IgD-negative memory B cell (primary cell): ENCODE measurements around the gene MYO10. TPM values are rescaled to one million over a fixed set of nuclear protein-coding genes. Genes with fewer than 3 reads are reported as not detected.

Experiments
- H3K27ac Mint-ChIP-seq, 3 donors: one replicate each; pipeline ENCODE4 v1.8.0; 2020 to 2022; ENCODE audit warnings: mild to moderate bottlenecking in 3 of 3, mixed read lengths in 3 of 3, moderate library complexity in 1 of 3
- H3K27me3 Mint-ChIP-seq: one replicate; pipeline ENCODE4 v1.8.0; 2021; ENCODE audit warnings: mixed read lengths
- H3K36me3 Mint-ChIP-seq: one replicate; pipeline ENCODE4 v1.8.0; 2020; ENCODE audit warnings: mild to moderate bottlenecking, mixed read lengths
- H3K4me1 Mint-ChIP-seq, 3 donors: one replicate each; pipeline ENCODE4 v1.8.0; 2020 to 2022; ENCODE audit warnings: mixed read lengths in 3 of 3, mild to moderate bottlenecking in 1 of 3
- H3K4me3 Mint-ChIP-seq, 4 donors: one replicate each; pipeline ENCODE4 v1.8.0; 2020 to 2022; ENCODE audit warnings: mild to moderate bottlenecking in 4 of 4, mixed read lengths in 4 of 4, moderate library complexity in 3 of 4
- H3K9me3 Mint-ChIP-seq, 3 donors: one replicate each; pipeline ENCODE4 v1.8.0; 2020 to 2021; ENCODE audit warnings: mixed read lengths in 3 of 3, mild to moderate bottlenecking in 1 of 3
- polyA plus RNA-seq: library from polyadenylated mRNA; unstranded; fragments of 300-500 nt; fragmentation: Illumina TruSeq; gene quantifications from one replicate; pipeline ENCODE4 v1.2.3, GENCODE V29; 2021

The MYO10 gene
- polyA plus RNA-seq, 1 donor from 2014 or later, result not detected

GRCh38 chr5:16894236-16895057, 41.6 kb downstream of the MYO10 start:
- Mint-ChIP-seq H3K9me3 (peaks cover 0 to 2% (median 0%) of the 10 kb centered on the region in 3 donors), H3K27me3 (no peaks in the 10 kb centered on the region), H3K27ac (no peak overlapping the region), H3K36me3 (no peaks in the 10 kb centered on the region), H3K4me1 (no peaks in the 10 kb centered on the region), H3K4me3 (no peak overlapping the region)

DNA sequence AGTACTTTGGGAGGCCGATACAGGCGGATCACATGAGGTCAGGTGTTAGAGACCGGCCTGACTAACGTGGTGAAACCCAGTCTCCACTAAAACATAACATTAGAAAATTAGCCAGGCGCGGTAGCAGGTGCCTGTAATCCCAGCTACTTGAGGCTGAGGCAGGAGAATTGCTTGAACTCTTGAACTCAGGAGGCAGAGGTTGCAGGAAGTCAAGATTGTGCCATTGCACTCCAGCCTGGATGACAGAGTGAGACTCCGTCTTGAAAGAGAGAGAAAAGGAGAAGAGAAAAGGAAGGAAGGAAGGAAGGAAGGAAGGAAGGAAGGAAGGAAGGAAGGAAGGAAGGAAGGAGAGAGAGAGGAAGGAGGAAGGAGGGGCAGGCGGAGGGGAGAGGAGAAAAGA, 45.1 kb downstream of the MYO10 start:
- Mint-ChIP-seq H3K4me1 (no peaks in the 10 kb centered on the region), H3K27ac (no peak overlapping the region)

DNA sequence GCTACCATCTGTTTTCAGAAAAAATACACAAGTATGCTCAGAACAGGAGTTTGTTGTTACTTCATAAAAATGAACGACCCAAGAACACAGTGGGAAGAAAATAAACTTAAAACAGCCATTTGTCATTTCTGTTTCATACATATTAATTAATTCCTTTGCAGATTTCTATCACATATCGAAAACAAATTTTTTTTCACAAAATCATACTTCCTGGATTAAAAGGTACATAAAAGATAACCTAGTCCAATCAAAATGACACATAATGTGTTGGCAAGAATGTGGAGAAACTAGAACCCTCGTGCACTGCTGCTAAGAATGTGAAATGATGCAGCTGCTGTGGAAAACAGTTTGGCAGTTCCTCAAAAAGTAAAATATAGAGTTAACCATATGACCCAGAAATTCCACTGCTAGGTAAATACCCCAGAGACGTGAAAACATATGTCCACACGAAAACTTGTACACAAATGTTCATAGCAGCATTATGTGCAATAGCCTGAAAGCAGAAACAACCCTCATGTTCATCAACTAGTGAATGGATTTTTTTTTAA, 46.0 kb downstream of the MYO10 start:
- no peaks in the 10 kb centered on the region for H3K27me3 Mint-ChIP-seq
- H3K4me1 Mint-ChIP-seq, result no peaks in the 10 kb centered on the region
- no peak overlapping the region for H3K27ac Mint-ChIP-seq
- no peak overlapping the region for H3K4me3 Mint-ChIP-seq
- no peaks in the 10 kb centered on the region for H3K36me3 Mint-ChIP-seq
- peaks cover 0 to 4% (median 0%) of the 10 kb centered on the region in 3 donors for H3K9me3 Mint-ChIP-seq

More for the DNA sequence above, 45.1 kb downstream of the MYO10 start:
- no peak overlapping the region for H3K4me3 Mint-ChIP-seq
- H3K27me3 Mint-ChIP-seq, result no peaks in the 10 kb centered on the region
- H3K9me3 Mint-ChIP-seq, result peaks cover 0 to 4% (median 0%) of the 10 kb centered on the region in 3 donors
- no peaks in the 10 kb centered on the region for H3K36me3 Mint-ChIP-seq

- Mint-ChIP-seq H3K27me3 (no peaks in the 10 kb centered on the region), H3K27ac (peak overlapping the region in 1 of 3 donors; percentile 82), H3K4me3 (no peak overlapping the region), H3K36me3 (no peaks in the 10 kb centered on the region), H3K4me1 (no peaks in the 10 kb centered on the region), H3K9me3 (peaks cover 0 to 4% (median 0%) of the 10 kb centered on the region in 3 donors)
Observed at GRCh38 chr5:16889203-16889971, 46.7 kb downstream of the MYO10 start.

DNA sequence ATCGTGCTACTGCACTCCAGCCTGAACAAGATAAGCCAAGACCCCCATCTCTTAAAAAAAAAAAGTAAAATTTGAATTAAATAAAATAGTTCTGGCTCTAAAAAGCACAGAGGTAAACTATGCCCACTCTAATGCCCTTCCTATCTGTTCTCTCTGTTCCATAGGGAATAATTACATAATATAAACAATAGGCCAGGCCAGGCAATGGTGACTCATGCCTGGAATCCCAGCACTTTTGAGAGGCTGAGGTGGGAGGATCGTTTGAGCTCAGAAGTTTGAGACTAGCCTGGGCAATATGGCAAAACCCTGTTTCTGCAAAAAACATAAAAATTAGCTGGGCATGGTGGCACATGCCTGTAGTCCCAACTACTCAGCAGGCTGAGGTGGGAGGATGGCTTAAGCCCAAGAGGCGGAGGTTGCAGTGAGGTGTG, 47.4 kb downstream of the MYO10 start:
- Mint-ChIP-seq H3K36me3 (no peaks in the 10 kb centered on the region), H3K4me1 (no peaks in the 10 kb centered on the region), H3K9me3 (peaks cover 0 to 4% (median 0%) of the 10 kb centered on the region in 3 donors), H3K4me3 (no peak overlapping the region), H3K27ac (no peak overlapping the region), H3K27me3 (no peaks in the 10 kb centered on the region)

GRCh38 chr5:16886793-16887345, 49.2 kb downstream of the MYO10 start:
- Mint-ChIP-seq H3K27ac (no peak overlapping the region), H3K9me3 (peaks cover 0 to 4% (median 0%) of the 10 kb centered on the region in 3 donors), H3K4me1 (no peaks in the 10 kb centered on the region), H3K4me3 (no peak overlapping the region), H3K36me3 (no peaks in the 10 kb centered on the region), H3K27me3 (peaks cover 2% of the 10 kb centered on the region)

DNA sequence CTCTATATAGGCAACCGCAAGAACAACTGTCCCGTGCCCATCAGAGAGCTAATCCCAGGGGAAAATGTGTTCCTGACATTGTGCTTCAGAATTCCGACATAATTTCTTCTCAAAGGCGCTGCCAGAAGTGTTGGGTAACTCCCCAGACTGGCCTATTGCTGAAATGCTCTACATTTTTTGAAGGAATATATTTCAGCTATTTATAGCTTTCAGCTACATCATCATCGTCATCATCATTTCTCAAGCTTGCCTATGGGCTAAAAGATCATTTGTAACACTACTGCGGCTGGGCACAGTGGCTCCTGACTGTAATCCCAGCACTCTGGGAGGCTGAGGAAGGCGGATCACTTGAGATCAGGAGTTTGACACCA, 49.7 kb downstream of the MYO10 start:
- H3K27me3 Mint-ChIP-seq, result peaks cover 2% of the 10 kb centered on the region
- H3K27ac Mint-ChIP-seq, result no peak overlapping the region
- no peak overlapping the region for H3K4me3 Mint-ChIP-seq
- no peaks in the 10 kb centered on the region for H3K36me3 Mint-ChIP-seq
- peaks cover 0 to 4% (median 0%) of the 10 kb centered on the region in 3 donors for H3K9me3 Mint-ChIP-seq
- H3K4me1 Mint-ChIP-seq, result no peaks in the 10 kb centered on the region

- Mint-ChIP-seq H3K4me1 (no peaks in the 10 kb centered on the region), H3K4me3 (peak overlapping the region in 1 of 4 donors; percentile 41), H3K27me3 (peaks cover 2% of the 10 kb centered on the region), H3K27ac (no peak overlapping the region), H3K36me3 (no peaks in the 10 kb centered on the region), H3K9me3 (peaks cover 0 to 4% (median 0%) of the 10 kb centered on the region in 3 donors)
Observed at GRCh38 chr5:16885635-16886365, 50.3 kb downstream of the MYO10 start.

DNA sequence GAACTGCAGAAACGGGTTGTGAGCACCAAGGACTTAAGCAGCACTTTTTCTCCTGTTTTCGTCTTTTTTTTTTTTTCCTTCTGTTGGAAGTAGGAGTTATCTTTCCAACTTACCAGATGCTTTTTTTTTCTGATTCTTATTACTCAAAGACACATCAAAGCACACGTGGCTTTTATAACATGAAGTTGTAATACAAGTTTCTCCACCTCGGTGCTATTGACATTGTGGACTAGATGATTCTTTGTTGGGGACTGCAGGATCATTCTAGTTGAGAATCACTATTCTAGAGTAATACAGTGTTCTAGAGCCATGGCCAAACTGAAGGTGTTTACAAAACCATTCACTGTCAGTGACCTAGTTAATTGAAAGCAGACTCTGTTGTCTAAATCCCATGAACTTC, 51.5 kb downstream of the MYO10 start:
- H3K36me3 Mint-ChIP-seq, result no peaks in the 10 kb centered on the region
- H3K9me3 Mint-ChIP-seq, result peaks cover 0 to 4% (median 0%) of the 10 kb centered on the region in 3 donors

DNA sequence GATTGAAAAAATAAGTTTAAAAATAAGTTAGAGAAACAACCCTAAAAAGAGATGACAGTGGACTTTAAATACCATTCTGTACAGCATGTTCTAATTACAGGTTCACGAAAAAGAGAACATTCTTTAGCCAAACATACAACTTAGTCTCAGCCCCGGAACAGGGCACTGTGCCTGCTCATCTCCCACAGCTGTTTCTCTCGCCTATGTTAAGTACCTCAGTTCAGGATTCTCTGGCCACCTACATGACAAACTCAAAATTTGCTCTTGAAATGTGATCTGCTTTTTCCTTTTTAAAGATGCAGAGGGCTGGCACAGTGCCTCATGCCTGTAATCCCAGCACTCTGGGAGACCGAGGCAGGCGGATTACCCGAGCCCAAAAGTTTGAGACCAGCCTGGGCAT, 52.3 kb downstream of the MYO10 start:
- no peaks in the 10 kb centered on the region for H3K36me3 Mint-ChIP-seq
- no peak overlapping the region for H3K4me3 Mint-ChIP-seq

More for the DNA sequence above, 51.5 kb downstream of the MYO10 start:
- no peak overlapping the region for H3K4me3 Mint-ChIP-seq
- no peaks in the 10 kb centered on the region for H3K4me1 Mint-ChIP-seq
- H3K27ac Mint-ChIP-seq, result no peak overlapping the region
- peaks cover 2% of the 10 kb centered on the region for H3K27me3 Mint-ChIP-seq

GRCh38 chr5:16883176-16883575, 52.9 kb downstream of the MYO10 start:
- Mint-ChIP-seq H3K9me3 (peaks cover 0 to 2% (median 0%) of the 10 kb centered on the region in 3 donors), H3K4me1 (no peaks in the 10 kb centered on the region), H3K27ac (no peak overlapping the region), H3K36me3 (no peaks in the 10 kb centered on the region), H3K4me3 (no peak overlapping the region), H3K27me3 (peaks cover 2% of the 10 kb centered on the region)

More for the DNA sequence above, 52.3 kb downstream of the MYO10 start:
- Mint-ChIP-seq H3K9me3 (peaks cover 0 to 2% (median 0%) of the 10 kb centered on the region in 3 donors), H3K4me1 (no peaks in the 10 kb centered on the region), H3K27ac (no peak overlapping the region), H3K27me3 (peaks cover 2% of the 10 kb centered on the region)

- no peaks in the 10 kb centered on the region for H3K36me3 Mint-ChIP-seq
- H3K9me3 Mint-ChIP-seq, result no peaks in the 10 kb centered on the region
- no peaks in the 10 kb centered on the region for H3K4me1 Mint-ChIP-seq
- no peak overlapping the region for H3K4me3 Mint-ChIP-seq
- no peak overlapping the region for H3K27ac Mint-ChIP-seq
- peaks cover 2% of the 10 kb centered on the region for H3K27me3 Mint-ChIP-seq
Observed at GRCh38 chr5:16881251-16881650, 54.8 kb downstream of the MYO10 start.

- H3K4me3 Mint-ChIP-seq, result no peak overlapping the region
- no peaks in the 10 kb centered on the region for H3K9me3 Mint-ChIP-seq
- H3K4me1 Mint-ChIP-seq, result no peaks in the 10 kb centered on the region
- no peaks in the 10 kb centered on the region for H3K36me3 Mint-ChIP-seq
- H3K27ac Mint-ChIP-seq, result no peak overlapping the region
- H3K27me3 Mint-ChIP-seq, result peaks cover 2% of the 10 kb centered on the region
Observed at GRCh38 chr5:16880547-16880946, 55.5 kb downstream of the MYO10 start.

- Mint-ChIP-seq H3K27me3 (peaks cover 2% of the 10 kb centered on the region), H3K27ac (no peak overlapping the region), H3K4me1 (no peaks in the 10 kb centered on the region), H3K4me3 (no peak overlapping the region), H3K36me3 (no peaks in the 10 kb centered on the region), H3K9me3 (peaks cover 0 to 2% (median 0%) of the 10 kb centered on the region in 3 donors)
Observed at GRCh38 chr5:16879650-16880049, 56.4 kb downstream of the MYO10 start.
